T-helper 9 cell (primary cell): Measurements from ENCODE around the gene TMEM60.
"Not testable (repeated sequence)": the region's sequence is repeated elsewhere in the genome, so short reads cannot be mapped to it uniquely, and the experiment has no call there.

Experiments
- DNase-seq: peaks from one replicate; pipeline ENCODE4 v3.0.0-alpha.2; 2020

The TMEM60 gene

DNA sequence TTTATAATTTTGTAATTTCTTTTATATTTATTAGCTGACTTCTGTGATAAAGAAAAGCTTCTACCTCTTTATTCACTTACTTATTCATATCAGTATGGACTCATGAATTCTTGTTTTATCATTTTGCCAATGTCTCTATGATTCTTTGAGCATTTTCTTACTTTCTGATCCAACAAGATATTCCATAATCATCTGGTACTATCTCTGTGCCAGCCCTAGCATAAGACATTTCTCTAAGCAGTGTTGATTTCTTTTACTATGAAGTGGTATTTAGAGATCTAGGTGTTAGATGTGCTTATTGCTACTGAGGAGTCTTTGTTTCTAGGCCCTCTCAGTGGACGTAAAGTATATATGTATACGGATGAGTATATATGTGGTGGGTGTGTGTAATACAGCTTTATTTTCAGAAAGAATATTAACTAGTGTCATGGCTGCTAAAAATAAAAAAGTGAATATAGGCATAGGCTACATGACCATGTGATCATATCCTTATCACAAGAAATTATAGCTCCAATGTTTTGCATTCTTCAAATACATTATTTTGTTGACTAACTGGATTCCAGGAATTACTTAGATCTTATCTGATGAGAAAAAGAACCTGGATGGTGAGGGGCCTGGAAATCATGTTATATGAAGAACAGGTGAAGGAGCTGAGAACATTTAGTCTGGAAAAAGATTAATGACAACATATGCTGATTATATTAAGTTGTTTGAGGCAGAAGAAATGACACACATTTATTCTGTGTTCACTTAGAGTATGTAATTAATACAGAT lies 13.5 kb upstream of the TMEM60 start:
- no peak for DNase-seq

DNA sequence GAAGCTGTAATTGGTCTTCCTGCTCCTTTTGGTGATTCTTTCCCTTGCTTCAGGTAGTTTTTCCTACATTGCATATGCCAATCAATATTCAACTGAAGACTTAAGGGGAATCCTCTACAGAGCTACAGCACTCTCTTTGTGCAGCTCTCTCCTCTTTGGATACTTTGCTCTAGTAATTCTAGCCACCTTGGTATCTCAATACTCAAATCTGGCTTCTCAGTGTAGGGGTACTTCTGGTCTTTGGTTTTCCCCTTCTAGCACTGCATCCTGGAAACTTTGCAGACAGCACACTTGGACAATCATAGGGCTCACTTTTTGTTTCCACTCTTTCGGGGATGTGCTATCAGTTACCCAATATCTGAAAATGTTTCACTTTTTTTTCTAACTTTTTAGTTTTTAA lies 10.3 kb upstream of the TMEM60 start:
- DNase-seq = no peak

DNA sequence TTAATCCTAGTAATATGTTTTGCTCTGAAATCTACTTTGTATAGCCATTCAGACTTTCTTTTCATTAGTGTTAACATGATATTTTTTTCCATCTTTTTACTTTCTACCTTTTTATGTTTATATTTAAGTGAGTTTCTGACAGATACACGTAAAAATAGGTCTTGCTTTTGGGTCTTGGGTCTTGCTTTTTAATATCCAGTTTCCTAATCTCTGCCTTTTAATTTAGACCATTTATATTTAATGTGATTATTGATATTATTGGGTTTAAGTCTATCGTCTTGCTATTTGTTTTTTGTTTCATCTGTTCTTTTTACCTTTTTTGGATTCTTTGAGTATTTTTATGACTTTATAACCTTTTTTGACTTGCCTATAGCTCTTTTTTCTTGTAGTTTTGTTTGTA lies 8.2 kb upstream of the TMEM60 start:
- DNase-seq = no peak

DNA sequence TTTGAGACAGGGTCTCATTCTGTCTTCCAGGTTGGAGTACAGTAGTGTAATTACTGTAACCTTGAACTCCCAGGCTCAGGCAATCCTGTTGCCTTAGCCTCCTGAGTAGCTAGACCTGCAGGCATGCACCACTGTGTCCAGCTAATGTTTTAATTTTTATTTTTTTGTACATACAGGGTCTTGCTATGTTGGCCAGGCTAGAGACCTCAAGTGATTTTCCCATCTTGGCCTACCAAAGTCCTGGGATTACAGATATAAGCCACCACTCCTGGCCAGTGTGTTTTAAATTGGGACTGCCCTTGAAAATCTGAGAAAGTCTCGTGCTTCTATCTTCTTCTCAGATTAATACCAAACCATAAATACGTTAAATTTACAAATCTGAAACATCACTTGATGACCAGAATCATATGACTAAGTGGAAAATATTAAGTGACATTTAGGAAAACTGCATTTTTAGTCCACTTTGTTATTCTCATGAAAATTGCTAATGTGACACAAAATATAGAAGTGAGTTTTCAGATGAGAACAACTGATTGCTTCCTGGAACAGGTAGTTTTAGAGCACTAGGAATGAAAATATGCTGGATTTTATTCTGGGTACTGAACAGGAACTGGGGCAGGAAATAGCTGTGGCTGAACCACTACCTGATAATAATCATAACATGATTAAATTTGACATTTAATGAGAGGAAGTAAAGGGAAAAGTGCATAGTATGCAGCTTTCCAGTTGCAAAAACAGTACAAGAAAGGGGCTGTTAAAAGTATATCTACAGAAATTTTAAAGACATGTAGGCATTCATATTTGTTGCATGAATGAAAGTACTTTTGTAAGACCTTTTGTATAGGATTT lies 4.5 kb upstream of the TMEM60 start:
- DNase-seq = no peak

DNA sequence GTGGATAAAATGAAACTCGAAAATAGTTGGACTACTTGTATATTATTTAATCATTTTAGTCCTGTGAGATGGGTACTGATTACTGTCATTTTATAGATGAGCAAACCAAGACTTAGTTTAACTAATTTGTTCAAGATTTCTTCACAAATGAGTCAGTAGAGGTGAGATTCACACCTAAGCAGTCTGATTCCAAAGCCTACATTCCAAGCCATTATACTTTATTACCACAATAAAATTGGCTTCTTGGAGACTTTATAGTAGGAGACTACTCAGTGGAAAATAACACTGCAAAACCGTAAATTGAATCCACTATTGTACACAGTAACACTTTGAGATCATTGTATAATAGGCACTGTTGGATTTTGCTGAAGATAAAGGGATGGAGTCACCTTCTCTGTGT lies 2.5 kb upstream of the TMEM60 start:
- DNase-seq = no peak

DNA sequence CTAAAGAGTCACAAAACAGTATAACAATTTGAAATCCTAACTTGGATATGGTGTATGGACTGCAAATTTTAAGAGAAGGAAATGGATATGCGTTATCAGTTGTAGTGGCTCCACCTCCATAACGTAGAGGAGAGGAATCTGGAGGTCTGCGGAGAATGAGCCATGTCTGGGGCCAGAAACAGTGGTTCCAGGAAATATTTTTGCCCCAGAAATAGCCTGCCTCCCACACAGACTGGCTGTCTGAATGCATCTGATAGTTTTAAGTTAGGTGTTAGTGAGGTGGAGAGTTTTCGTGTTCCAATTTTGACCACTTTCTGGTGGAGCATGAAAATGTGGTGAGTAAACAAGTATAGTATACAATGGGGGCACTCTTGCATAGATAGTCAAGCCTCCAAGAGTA lies 1.9 kb upstream of the TMEM60 start:
- no peak for DNase-seq

DNA sequence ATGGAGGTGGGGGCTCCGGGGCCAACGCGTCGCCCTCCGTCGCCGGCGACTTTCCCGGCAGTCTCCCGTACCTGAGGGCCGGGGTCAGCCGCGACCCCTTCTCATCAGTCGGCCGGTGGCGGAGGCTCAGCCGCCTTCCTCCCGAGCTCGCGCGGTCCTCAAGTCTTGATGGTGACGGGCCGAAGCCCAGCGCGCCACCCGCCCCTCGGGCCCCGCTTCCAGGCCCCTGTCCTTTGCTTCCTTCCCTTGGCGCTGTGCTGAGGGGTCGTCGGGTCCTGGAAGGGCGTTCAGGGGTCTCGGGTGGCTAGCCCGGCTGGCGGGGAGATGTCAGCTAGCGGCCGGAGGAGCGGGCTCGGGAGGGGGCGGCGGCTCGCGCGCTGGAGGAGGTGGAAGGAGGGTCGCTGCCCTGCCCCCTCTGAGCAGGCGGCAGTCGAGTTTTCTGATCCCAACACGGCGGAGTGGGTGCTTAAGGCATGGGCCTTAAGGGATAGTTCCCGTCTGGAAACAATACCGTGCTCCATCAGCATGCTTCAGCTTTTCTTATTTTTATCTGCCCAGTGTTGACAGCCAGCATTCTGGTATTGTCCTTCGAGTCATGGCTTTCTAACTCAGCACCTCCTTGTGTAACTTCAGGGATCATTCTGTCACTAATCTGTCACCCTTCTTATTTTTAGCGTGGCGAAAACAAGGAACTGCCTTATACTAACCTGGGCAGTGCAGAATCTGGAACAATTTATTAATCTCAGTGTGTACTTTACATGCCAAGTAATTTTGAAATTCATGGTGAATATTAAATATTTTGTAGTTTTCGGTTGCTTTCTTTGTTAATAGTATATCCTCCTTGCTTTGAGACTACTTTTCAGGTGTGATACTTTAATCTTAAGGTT lies 1.1 kb upstream of the TMEM60 start:
- peak; percentile 16 for DNase-seq

DNA sequence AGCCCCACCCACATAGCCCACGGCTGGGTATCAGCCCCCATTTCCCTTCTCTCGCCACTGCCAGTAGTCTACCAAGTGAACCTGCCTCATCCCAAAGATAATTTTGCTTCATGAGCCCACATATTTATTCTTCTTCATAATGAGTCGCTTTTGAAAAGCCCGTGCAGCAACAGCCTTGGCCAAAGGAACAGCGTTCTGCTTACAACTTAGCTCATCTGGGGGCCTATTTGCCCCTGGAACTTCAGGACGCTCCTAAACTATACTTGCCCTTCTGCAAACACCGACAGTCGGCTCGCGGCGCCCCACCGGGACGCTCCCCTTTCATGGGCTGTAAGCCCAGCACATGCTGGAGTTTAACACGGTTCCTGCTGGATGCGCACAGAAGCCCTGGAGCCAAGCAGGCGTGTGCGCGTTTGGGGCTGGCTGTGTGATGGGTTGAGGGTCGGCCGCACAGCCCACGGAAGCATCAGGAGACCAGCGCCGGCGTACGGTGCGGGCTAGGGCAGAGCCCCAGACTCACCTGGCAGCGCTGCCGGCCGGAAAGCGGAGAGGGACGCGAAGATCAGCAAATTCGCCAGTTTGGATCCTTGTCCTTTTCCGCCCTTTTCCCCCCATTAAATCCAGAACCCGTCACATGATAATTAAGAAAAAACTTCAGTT lies 370 bp downstream of the TMEM60 start:
- no peak for DNase-seq

DNA sequence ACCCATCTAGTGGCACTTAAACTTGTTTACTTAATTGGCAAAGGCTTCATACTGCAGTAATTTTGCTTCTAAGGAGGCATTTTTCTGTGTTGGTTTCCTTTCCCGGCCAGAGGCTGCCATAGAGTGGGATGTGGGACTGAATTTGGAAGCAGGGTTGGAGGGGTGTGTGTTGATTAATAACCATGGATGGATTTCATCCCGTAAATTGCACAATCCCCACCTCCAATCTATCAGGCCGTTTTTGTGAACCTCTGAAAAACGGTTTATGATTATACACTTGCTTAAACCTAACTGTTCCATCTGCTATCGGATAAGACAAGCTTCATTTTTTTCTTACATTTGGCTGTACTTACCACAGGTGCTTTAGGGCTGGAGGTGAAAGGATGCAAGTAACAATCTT lies 1.3 kb downstream of the TMEM60 start:
- no peak for DNase-seq

DNA sequence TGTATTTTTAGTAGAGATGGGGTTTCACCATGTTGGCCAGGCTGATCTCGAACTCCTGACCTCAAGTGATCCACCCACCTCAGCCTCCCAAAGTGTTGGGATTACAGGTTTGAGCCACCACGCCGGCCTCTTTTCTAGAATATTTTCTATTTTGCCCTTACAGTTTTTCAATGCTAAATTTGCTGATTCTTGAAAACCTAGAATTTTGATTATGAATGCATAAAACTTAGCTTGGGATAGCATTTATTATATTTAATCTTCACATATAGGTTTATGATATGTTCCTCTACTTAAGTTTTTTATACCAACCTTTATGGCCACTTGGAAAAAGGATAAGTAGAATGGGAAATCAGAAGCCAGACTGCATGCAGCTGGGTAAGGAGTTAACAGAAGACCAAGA lies 2.1 kb downstream of the TMEM60 start:
- no peak for DNase-seq

DNA sequence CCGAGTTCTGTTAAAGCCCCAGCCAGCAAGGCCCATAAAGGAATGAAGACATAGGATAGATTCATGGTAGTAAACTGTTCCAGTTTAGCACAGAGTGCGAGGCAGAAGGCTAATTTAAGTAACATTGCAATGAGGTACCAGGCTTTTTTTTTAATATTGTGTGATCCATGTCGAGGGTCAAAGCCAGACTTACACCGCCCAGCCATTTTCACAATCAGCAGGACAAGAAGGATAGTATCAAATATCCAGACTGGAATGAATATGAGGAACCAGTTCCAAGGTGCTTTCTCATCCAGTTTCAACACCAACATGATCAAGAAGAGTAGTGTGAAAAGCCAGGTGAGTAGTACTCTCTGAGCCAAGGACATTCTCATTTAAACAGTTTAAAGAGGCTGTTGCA lies 4.2 kb downstream of the TMEM60 start:
- DNase-seq = no peak

DNA sequence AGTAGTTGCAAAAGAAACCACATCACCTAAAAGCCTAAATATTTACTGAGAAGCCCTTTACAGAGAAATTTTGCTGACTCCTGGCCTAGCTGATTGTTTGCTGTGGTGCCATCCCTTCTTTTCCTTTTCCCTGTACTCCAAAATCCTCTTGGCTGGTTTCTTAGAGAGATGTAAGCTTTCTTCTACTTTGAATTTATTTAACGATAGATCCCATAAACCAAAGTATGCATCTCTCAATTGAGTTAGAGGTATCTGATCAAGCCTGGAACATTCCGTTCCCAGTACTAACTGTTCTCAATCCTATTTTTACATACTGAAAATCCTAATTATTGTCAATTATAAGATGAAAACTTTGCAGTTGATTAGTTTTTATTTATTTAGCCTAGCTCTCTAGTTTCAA lies 6.3 kb downstream of the TMEM60 start:
- no peak for DNase-seq

DNA sequence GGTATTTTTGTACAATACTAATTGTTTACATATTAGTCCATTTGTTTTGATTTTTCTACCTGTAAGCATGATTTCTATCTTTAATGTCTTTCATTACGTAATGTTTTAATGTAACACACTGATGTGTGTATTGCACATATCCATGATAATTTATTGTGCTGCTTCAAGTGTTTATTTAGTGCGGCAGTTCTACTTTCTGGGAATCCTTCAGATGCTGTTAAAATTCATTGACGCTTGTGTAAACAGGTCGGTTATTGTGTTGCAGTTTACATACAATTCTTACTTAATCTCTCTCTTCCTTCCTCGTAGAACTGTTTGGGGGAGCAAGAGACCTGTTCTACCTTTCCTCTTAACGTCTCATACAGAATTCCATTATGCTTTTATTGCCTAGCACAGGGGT lies 6.9 kb downstream of the TMEM60 start:
- DNase-seq = no peak

DNA sequence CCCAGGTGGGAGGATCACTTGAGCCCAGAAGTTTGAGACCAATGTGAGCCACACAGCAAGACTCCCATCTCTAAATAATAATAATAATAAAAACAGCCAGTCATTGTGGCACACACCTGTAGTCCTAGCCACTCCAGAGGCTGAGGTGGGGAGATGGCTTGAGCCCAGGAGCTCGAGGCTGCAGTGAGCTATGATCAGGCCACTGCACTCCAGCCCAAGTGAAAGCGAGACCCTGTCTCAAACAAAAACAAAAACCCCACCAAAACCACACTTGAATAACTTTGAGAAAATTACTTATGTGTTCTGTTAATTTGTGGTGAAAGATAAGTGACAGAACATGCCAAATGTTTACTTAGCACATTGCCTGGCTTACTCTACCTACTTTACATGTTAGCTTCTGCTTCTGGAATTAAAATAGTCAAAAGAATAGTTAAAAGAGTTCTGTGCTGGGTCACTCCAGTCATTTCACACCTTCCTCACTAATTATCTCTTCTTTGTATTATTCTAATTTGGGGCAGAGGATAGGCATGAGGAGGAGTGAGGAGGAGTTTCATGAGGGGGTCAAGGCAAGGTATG lies 9.8 kb downstream of the TMEM60 start:
- no peak for DNase-seq

DNA sequence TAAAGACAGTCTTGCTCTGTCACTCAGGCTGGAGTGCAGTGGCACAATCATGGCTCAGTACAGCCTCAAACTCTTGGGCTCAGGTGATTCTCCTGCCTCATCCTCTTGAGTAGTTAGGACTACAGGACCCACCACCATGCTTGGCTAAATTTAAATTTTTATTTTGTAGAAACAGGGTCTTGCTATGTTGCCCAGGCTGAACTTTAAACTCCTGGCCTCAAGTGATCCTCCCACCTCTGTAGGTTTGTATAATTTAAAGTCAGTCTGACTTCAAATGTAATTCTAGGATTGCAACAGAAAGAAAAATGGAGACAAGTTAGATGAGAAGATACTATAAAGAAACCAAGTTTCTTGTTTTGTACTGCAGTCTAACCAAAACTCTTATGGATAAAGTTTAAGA lies 11.5 kb downstream of the TMEM60 start:
- DNase-seq = no peak

DNA sequence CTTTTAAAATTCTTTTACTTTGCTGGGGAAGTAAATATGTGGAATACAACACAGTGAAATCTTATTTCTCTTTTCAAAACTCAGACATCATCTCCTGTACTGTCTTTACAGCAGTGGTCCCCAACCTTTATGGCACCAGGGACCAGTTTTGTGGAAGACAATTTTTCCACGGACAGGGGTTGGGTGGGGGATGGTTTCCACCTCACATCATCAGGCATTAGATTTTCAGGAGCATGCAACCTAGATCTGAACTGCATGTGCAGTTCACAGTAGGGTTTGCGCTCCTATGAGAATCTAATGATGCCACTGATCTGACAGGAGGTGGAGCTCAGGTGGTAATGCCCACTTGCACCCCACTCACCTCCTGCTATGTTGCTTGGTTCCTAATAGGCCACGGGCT lies 12.2 kb downstream of the TMEM60 start:
- no peak for DNase-seq

DNA sequence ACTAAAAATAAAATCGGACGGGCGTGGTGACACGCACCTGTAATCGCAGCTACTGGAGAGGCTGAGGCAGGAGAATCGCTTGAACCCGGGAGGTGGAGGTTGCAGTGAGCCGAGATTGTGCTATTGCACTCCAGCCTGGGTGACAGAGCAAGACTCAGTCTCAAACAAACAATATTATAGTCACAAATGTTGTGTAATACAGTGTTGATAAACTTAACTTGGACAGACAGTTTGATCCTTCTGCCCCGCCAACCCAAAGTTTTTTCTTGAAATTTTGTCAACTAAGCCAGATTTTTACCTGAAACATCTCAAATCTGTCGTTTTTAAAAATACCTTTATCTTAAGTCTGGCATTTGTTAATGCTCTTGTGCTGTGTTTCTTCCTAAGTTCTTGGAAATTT lies 13.8 kb downstream of the TMEM60 start:
- not testable (repeated sequence) for DNase-seq

DNA sequence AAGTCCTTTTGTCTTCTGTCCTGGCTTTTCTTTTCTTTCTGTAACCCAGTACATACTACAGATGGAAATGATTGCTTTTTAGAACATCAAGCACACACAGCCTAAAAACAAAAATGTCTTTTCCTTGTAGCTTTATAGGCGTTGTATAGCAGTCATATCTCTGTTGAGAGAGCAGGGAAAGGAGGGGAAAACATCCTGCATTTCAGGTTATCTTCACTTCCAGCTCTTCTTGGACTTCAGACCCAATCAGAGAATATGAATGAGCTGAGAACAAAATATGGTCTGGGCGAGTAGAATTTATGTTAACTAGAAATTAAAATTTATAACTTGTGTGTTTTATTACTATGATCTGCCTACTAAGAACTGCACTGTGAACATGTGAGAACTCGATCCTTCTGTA lies 14.7 kb downstream of the TMEM60 start:
- DNase-seq = no peak

DNA sequence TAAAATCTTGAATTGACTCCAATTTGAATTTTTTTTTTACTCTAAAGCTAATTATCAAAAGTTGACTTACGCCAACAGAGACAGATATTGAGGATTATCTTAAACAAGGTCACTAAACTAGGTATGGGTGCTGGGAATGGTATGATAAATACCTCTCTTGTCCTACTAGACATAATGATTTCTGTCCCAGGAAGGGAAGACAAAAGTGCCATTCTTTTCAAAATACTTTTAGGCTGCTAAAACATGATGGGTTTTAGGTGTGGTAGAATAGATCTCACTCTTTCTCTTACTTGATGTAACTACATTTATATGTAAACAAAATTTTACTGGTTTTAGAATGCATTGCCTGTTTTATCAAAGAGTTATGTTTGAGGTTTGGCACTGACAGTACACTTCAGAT lies 15.1 kb downstream of the TMEM60 start:
- DNase-seq = no peak

DNA sequence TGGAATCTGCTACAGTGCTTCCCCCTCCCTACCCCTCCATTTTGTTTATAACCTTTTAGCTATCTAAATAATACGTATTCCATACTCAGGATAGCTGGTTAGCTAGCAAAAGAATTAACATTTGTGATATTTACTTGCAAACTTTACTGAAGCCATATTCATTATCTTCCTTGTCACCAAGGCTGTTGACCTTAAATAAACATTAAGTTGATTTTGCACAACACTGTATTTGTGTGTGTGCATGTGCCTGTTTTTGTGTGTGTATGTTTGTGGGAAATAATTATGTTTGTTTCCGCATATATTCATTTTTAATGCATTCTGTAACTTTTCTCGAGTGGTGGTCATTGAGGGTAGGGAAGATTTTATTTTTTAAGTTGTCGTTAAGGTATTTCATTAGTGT lies 15.9 kb downstream of the TMEM60 start:
- no peak for DNase-seq

DNA sequence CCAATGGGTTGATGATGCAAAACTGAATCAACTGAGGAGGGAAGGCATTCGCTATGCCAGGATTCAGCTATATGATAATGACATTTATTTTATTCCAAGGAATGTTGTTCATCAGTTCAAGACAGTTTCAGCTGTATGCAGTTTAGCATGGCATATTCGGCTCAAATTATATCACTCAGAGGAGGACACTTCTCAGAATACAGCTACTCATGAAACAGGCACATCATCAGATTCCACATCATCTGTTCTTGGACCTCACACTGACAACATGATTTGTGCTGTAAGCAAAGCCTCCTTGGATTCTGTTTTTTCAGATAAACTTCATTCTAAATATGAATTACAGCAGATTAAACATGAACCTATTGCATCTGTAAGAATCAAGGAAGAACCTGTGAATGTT lies 19.7 kb downstream of the TMEM60 start:
- DNase-seq = no peak

DNA sequence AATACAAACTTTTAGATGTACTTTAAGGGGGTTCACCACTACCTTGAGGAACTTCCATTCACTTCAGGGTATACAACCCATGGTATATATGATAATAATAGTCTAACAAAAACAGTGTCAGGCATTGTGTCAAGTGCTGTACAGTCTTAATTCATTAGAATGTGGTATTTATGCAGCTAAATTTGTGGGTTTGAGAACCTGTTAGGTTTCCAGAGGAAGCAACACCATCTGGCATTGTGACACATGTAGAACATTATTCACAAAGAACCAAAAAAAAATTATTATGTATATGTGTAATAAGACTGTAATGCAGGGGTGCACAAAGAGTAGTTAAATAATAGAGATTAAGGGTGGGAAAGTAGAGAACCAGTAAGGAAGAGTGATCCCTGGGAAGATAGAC lies 26.3 kb downstream of the TMEM60 start:
- no peak for DNase-seq
